ENCODE results near the gene B9D2. TPM values are rescaled to one million over a fixed set of nuclear protein-coding genes. Genes with fewer than 3 reads are reported as not detected.

The B9D2 gene
- total RNA-seq, 1 donor from 2014 or later: 3.4 TPM

DNA sequence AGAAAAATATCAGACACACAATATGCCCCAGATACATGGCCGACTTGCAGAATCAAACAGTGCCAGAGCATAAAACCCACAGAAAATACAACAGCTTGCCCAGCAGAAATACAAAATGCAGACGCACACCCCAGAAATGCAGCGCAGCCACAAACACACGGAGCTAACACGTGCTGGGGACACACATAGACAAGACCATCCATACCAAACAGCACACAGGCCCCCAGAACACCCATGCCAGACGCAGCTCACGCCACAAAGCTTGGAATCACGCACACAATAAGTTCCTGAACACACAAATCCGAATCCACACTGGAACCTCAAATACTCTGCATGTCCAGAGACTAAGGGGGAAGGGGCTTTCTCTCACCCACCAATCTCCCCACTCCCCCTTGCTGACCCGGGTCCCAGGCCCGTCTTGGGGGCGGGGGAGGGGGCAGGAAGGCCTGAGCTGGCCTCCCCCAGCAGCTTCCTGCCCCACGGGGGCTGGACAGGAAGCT, 36.8 kb downstream of the B9D2 start:
- DNase-seq: no peak

DNA sequence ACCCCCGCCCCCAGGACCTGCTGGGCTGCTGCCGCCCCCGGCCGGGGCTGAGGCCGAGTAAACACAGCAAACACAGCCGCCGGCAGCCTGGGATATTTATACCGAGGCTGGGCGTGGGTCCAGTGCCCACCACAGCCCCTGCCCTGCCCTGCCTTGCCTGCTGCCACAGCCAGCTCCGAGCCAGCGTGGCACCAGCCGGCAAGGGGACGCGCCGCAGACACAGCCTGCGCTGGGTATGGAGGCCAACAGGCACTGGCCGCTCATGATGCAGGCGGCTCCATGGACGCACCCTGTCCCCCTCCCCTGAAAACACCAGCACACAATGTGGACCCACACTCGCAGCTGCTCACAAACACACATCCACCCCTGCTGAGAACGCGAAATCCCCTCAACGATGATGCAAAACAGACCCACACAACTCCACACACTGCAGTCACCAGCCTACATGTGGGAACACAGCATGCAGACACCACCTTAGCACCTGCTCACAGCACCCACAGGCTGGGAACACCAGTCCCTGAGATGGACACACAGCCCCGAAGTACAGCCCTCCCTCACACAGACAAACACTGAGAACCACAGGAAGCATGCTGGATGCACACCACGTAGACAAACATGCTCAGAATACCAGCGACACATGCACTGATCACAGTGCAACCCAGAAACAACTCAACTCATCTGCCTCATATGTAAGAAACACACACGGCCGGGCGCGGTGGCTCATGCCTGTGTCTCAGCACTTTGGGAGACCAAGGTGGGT, 37.8 kb downstream of the B9D2 start:
- peak; percentile 73 for DNase-seq

DNA sequence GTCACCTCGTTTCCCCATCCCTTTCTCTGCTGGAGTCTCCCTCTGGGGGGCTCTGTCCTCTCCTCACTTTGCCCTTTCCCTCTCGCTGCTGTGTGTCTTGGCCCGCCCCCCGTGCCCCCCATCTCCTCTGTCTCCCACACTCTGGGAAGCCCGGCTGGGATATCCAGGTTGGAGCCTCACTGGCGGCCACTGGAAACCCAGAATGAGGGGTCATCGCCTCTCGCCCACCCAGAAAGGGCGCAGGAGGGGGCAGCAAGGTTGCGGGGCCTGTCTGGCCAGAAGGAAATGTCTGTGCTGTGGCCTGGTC, 38.4 kb downstream of the B9D2 start:
- DNase-seq: no peak

DNA sequence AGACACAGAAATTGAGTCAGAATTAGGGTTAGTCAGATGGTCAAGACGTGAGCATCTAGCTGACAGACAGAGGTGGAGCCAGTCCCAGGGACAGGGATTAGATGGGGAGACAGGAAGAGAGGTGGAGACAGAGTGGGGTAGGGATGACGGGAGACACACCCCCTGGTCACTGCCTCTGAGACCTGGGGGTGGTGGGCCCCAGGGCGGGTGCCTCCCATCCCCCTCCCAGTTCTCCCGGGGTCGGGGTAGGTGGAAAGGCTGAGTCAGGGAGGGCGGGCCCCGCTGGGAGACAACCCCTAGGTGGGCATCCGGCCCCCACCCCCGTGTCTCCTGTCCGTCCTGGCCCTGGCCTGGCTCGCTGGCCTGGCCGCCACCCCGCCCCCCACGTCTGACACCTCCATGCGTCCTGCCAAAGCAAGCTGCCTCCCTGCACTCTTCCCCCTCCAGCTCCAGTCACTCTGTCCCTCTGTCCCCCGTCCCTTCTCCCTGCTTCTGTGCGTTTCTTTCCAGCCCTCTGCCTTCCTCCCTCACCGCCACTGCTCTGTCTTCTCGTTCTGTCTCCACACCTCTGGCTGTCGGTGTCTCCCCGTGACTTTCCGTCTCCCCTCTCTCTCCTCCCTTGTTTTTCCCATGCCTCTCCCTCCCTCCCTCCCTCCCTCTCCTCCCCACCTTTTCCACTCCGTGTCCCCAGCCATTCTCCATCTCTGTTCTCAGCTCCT, 38.9 kb downstream of the B9D2 start:
- peak; percentile 35 for DNase-seq

DNA sequence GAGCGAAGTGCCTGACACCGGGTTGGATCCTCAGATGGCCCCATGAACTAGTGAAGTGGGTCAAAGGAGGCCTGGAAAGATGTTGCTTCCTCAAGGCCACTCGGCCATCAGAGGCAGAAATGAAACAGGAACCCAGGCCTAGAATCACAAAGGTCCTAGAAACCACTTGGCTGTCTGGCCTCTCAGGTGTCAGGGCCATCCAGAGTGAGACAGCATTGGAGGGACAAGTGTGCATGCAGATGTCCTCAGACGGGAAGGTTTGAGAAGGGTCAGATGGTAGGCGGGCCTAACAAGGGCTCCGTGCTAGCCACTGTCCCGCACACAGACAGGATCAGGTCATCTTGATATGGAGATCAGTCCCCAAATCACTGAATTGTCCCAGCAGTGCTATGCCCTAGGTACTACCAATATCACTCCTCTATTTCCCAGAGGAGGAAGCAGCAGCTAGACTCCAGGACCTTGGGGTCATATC, 39.7 kb downstream of the B9D2 start:
- DNase-seq: no peak

DNA sequence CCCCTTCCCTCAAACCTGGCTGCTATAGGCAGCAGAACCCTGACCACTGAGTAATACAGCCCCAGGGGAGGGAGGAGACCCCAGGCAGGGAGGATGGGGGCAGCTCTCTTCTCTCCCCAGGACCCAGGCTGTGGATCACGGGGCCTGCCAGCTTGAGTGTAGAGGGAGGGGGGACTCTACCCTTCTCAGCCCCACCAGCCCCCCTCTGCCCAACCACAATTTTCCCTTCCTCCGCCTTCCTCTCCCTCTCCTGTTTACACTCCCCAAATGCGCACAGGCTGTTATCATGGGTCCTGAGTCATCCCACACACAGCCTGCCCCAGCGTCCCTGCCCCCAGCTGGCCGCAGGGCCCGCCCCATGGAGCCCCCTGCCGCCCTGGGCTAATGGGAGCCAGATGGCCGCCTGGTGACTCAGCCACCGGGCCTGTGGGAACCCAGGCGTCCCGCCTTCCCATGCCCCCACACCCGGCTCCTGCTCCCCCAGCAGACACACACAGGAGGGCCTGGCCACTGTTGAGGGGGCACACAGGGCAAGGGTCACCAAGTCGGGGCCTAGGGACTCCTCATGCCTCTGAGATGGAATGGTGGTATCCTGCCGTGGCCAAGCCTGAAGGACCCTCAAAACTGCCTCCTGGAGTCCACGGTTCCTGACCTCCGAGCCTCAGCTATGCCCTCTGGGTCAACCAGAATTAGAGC, 40.4 kb downstream of the B9D2 start:
- no peak for DNase-seq

DNA sequence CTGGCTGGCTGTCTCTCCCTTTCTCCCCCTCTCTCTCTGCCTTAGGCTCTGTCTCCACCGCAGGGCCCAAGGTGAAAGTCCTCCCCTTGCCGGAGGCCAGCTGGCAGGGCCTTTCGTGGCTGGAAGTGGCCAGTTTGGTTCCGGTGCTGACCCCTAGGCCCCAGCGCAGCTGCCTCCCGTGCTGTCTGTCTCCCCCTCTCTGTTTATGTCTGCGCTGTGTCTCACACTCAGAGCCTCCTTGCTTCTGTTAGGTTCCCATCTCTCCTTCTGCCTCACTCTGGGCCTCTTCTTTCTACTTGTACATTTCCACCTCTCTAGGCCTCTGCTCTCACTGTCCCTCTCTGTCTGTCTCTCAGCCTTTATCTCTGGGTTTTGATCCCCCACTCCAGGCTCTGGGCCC, 40.9 kb downstream of the B9D2 start:
- DNase-seq: no peak

DNA sequence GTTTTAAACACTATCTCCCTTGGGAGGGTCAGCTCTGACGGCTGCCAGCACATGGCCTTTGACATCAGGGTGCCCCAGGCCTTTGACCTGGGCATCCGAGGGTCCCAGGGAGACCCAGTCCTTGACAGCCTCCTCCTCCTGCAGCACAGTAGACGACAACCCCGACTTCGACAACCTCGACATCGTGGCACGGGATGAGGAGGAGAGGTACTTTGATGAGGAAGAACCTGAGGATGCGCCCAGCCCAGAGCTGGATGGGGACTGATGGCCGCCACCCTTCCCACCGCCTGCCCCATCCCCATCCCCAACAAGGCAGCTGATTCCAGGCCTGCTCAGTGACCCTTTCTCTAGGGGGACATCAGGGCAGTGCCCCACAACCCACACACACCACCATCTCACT, 41.5 kb downstream of the B9D2 start:
- DNase-seq: no peak

DNA sequence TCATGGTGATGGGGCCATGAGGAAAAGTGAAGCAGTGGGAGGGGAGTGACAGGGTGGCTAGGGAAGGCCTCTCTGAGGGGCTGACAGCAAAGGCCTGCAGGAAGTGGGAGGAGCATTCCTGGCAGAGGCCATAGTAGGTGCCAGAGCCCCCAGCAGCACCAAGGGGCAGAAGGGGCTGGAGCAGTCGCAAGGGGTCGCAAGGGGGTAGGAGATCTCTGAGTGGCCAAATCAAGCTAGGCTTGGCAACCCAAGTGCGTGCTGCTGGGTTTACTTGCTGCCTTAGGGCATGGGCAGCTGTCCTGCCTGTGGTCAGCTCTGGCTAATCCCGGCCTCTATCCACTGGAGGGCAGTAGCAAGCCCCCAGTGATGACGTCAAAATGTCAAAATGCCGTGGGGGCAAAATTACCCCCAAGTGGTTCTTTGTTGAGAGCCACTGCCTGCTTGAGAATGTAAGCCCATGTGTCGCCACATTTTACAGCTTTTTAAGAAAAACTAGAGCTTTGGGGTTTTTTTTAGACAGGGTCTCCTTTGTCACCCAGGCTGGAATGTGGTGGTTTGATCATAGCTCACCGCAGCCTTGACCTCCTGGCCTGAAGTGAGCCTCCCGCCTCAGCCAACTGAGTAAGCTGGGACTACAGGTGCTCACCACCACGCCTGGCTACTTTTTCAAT, 42.2 kb downstream of the B9D2 start:
- DNase-seq: peak; percentile 56

DNA sequence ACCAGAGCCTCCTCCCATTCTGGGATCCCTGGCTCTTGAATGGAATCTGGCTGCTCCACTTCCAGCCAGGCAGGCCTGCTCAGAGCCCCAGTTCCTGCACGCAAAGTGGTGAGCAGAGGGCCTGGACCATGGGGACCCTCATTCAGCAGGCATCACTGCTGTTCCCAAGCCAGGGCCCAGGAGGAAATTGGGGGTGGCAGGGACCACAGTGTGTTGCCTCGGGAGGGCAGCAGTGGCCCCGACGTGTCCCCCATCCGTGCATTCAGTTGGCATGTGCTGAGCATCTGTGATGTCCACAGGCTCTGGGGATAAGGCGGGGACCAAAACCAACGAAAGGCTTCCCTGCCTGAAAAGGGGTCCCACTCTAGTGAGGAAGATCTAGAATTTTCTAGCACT, 42.7 kb downstream of the B9D2 start:
- no peak for DNase-seq

DNA sequence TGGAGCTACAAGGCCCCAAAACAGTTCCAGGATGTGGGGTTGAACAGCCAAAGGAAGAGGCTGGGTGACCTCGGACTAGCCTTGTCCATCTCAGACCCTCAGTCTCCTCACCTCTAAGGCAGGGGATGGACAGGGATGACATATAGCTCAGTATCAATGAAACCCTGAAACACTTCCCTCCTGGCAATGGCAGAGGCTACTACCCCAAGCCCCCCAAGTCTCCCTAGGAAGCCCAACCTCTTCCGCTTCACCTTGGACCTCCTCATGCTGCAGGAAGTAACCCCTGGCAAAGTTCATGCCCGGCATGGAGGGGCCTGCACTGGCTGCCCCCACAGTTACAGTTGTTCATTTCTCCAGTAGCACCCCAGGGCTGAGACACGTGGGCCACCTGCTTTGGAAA, 43.4 kb downstream of the B9D2 start:
- DNase-seq: no peak

DNA sequence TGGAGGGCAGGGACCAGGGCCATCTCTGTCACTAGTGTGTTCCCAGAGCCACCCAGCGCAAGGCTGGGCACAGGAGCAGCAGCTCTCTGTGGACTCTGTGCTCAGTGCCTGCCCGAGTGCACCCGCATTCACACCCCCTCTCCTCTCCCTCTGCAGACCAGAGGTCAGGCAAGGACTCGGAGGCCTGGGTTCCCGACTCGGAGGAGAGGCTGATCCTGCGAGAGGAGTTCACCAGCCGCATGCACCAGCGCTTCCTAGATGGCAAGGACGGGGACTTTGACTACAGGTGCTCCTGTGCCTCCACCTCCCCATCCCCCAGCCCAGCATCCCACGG, 43.8 kb downstream of the B9D2 start:
- no peak for DNase-seq

DNA sequence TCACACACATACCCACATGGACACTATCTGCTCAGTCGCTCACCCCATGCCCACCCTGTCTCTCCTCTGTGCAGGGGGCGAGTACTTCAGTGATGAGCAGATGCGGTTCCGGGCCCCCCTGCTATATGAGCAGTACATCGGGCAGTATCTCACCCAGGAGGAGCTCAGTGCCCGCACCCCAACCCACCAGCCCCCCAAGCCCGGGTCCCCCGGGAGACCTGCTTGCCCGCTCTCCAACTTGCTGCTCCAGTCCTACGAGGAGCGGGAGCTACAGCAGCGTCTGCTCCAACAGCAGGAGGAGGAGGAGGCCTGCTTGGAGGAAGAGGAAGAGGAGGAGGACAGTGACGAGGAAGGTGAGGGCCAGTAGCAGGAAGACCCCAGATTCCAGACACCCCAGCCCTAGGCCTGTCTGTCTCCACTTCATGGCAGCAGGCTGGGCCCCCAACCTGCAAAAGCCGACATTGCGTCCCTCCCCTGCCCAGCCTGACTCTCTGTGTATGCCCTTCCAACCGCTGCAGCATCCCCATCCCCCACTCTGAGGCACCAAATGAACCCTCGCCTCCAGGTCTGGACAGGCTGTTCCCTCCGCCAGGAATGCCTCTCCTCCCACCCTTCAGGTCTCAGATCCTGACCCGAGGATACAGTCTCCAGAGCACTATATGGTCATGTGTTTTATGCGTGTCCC, 44.3 kb downstream of the B9D2 start:
- no peak for DNase-seq

DNA sequence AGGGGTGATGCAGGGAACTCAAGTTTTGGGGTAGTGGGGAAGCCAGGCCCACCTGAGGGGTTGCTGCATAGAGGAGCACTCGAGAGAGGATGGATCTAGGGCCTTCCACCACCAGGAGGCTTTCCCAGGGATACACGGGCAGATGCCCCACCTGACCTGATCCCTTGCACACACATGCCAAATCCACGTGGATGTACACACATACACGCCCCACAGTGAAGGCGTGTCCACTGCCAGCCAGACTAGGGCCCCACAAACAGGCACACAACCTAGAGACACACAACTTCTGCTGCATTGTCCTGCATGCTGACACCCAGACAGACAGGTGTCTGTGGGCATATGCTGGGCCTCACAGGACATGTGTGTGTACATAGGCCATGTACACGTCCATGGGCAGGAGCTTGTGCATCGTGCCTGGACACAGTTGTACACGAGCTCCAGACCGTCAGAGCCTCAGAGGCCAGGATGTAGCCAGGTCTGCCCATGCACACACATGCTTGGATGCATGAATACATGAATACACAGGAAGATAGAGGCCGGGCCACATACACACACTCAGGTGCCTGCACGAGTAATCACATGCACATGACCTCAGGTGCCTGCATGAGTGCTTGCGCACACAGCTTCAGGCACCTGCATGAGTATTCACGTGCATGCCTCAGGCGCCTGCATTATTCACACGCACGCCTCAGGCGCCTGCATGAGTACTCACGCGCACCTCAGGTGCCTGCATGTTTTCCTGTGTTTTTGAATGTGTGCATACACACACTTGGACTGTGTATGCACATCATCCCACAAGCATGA, 45.1 kb downstream of the B9D2 start:
- DNase-seq: no peak

DNA sequence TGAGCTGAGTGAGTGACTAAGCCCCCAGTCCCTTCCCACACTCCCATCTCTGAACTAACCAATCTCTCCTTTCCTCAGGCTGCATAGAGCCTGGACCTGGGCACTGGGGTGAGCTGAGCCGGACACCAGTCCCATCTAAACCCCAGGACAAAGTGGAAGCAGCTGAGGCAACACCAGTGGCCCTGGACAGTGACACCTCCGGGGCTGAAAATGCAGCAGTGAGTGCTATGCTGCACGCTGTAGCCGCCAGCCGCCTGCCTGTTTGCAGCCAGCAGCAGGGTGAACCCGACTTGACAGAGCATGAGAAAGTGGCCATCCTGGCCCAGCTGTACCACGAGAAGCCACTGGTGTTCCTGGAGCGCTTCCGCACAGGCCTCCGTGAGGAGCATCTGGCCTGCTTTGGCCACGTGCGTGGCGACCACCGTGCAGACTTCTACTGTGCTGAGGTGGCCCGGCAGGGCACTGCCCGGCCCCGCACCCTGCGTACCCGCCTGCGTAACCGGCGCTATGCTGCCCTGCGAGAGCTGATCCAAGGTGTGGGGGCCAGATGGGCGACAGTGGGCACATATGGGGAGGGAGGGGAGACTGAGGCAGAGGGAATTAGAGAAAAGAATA, 47.5 kb downstream of the B9D2 start:
- no peak for DNase-seq

DNA sequence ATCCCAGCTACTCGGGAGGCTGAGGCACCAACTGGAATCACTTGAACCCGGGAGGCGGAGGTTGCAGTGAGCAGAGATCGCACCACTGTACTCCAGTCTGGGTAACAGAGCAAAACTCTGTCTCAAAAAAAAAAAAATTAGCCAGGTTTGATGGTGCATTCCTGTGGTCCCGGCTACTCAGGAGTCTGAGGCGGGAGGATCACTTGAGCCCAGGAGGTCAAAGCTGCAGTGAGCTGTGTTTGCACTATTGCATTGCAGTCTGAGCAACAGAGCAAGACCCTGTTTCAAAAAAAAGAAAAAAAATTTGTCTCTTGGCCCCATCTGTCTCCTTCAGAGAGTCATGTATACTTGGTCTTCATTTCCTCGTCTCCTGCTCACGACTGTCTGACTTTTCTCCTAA, 52.3 kb downstream of the B9D2 start:
- no peak for DNase-seq

DNA sequence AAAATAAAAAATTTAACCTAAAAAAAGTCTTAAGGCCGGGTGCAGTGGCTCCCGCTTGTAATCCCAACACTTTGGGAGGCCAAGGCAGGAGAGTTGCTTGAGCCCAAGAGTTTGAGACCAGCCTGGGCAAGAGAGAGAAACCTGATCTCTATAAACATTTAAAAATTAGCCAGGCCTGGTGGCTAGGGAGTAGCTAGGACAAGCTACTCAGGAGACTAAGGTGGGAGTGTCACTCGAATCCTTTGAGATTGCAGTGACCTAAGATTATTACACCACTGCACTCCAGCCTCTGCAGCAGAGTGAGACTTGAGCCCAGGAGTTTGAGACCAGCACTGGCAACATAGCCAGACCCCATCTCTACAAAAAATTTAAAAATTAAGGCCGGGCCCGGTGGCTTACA, 52.9 kb downstream of the B9D2 start:
- DNase-seq: no peak

DNA sequence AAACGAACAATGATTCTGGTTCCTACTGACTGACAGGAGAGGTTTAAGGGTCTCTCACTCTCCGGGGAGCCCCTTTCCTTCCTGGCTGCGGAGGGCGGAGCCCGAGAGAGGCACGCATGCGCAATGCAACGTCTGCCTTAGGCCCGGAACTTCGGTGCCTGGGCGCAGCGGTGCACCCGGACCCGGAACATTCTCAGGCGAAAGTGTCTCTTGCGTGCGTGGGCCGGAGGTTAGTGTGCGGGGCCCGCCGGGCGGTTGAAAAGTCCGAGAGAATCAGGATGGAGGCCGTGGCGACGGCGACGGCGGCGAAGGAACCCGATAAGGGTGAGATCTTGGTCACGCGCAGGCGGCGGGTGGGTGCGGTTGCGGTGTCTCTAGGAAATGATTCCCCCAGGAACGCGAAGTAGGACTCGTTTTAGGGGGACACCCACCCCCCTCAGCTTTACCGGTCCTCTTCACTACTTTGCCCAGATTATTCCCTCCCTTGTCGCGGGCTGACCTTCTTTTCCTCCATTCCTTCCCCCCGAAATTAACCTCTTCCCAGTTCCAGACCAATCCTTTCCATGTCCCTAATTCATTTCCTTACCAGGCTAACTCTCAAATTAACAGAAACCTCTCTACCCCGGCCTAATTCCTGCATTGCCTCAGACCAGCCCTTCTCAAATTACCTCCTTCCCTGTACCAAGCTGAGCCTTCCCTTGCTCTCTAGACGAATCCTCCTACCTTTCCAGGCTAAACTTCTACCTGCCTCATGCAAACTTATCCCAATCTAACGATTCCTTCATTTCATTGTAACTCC, 53.7 kb downstream of the B9D2 start, which contains the start of gene CCDC97:
Gene CCDC97 (plus strand): TSS at position 140 of the 799 bp plus-strand sequence. CDS start 139 bp downstream, at position 279.
- DNase-seq: peak; percentile 97

DNA sequence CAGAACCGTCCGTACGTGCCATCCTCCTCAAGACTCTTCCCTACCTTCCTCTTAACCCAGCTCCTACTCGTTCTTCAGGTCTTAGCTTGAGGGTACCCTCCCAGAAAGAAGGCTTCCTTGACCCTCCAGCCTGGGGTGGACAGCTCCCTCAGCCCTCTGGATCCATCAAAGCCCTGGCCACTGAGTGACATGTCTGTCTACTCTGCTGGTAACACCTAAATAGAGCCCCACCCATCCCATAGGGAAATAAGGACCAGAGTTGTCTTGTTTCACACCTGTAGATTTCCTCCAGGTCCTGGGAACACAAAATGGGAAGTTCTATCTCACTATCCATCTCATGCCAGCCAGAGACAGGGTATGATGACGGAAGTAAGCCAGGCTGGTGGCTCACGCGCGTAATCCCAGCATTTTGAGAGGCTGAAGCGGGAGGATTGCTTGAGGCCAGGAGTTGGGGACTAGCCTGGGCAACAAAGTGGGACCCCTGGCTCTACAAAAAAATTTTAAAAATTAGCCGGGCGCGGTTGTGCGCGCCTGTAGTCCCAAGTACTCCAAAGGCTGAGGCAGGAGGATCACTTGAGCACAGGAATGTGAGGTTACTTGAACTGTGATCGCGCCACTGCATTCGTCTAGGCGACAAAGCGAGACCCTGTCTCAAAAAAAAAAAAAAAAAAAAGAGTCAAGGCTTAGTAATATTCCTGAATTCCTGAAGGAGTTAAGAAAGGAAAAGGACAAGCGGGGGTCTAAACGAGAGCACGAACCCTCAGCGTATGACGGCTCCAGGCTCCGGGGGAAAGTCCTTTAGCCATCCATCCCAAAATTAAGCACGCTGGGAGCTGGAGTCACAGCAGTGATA, 54.5 kb downstream of the B9D2 start:
- peak; percentile 24 for DNase-seq

All from tongue (tissue), 2 donors.